ENCODE measurements around the gene BCL7A.

- TF ChIP-seq CTCF (IDR thresholded peaks at IDR 0.05) (no peak), POLR2A (IDR thresholded peaks at IDR 0.05) (no peak)
Observed at GRCh38 chr12:122058549-122059149, 37.0 kb downstream of the BCL7A start.

Measured in heart left ventricle (tissue), 13 donors.